SK-N-SH (cell line): Measurements from ENCODE around the gene DEPDC5. TPM values are rescaled to one million over a fixed set of nuclear protein-coding genes. Genes with fewer than 3 reads are reported as not detected.

Experiments used
- CTCF ChIA-PET: fragments of 300-600, 350-600 bp; formaldehyde crosslinking; extraction: SDS; loops from one replicate; lab custom pipeline; 2021; lab: Yijun Ruan, JAX
- POLR2A ChIA-PET: fragments of 350-600 bp; sonication (Branson Sonifier 250); formaldehyde crosslinking; extraction: SDS; loops from one replicate; lab custom pipeline; 2020; ENCODE audit warnings: antibody characterized with exemption, inconsistent platforms; lab: Yijun Ruan, JAX
- DNase-seq: peaks from one replicate; pipeline ENCODE4 v3.0.0; 2012
- H2AFZ ChIP-seq: fragments of 200-600 bp; sonication (generic); 2 replicates; pipeline ENCODE4 v1.8.1; 2016; ENCODE audit warnings: antibody characterized with exemption, mild to moderate bottlenecking, low read depth
- H3F3A ChIP-seq: fragments of 200-600 bp; sonication (generic); replicated peaks from 2 replicates; pipeline ENCODE3; 2016; ENCODE audit warnings: antibody characterized with exemption, mild to moderate bottlenecking; ENCODE audit not compliant: insufficient read depth
- H3K27ac ChIP-seq, 2 experiments: fragments of 200-500 bp in 1 of 2; fragments of 200-600 bp in 1 of 2; sonication (Bioruptor generic) in 1 of 2; sonication (generic), shearing (Covaris generic) in 1 of 2; 2 replicates each; pipeline versions ENCODE4 v1.5.1 to v1.6.1; 2014 to 2016; ENCODE audit warnings: low read depth in 2 of 2, inconsistent platforms in 1 of 2, low read length in 1 of 2, mild to moderate bottlenecking in 1 of 2, mixed read lengths in 1 of 2
- H3K27me3 ChIP-seq: fragments of 200-600 bp; sonication (generic), shearing (Covaris generic); 2 replicates; pipeline ENCODE4 v1.6.1; 2016; ENCODE audit warnings: mixed run types; ENCODE audit not compliant: insufficient read depth
- H3K36me3 ChIP-seq, 2 experiments: fragments of 200-500 bp in 1 of 2; fragments of 200-600 bp in 1 of 2; sonication (Bioruptor generic) in 1 of 2; sonication (generic) in 1 of 2; replicated peaks in 1 of 2; 2 replicates each; pipeline versions ENCODE3 to v1.5.1; 2014 to 2016; ENCODE audit warnings: low read length in 1 of 2, mild to moderate bottlenecking in 1 of 2; ENCODE audit not compliant: insufficient read depth in 2 of 2, control insufficient read depth in 1 of 2
- H3K4me1 ChIP-seq, 2 experiments: fragments of 200-500 bp in 1 of 2; fragments of 200-600 bp in 1 of 2; sonication (Bioruptor generic) in 1 of 2; sonication (generic), shearing (Covaris generic) in 1 of 2; 2 replicates each; pipeline versions ENCODE4 v1.5.1 to v1.6.1; 2014 to 2016; ENCODE audit warnings: low read depth in 1 of 2, low read length in 1 of 2, mixed run types in 1 of 2; ENCODE audit not compliant: insufficient read depth in 2 of 2, control insufficient read depth in 1 of 2
- H3K4me2 ChIP-seq: fragments of 200-600 bp; sonication (generic), shearing (Covaris generic); 2 replicates; pipeline ENCODE4 v1.6.1; 2017; ENCODE audit warnings: mixed run types
- H3K4me3 ChIP-seq, 2 experiments: fragments of 200-500 bp in 1 of 2; fragments of 200-600 bp in 1 of 2; sonication (Bioruptor generic) in 1 of 2; sonication (generic), shearing (Covaris generic) in 1 of 2; 2 replicates each; pipeline versions ENCODE4 v1.5.1 to v1.8.1; 2014 to 2016; ENCODE audit warnings: low read depth in 2 of 2, inconsistent platforms in 1 of 2, low read length in 1 of 2, mild to moderate bottlenecking in 1 of 2, mixed read lengths in 1 of 2, moderate library complexity in 1 of 2
- H3K79me2 ChIP-seq: fragments of 200-600 bp; sonication (generic); 2 replicates; pipeline ENCODE4 v1.8.1; 2017; ENCODE audit warnings: mild to moderate bottlenecking; ENCODE audit not compliant: insufficient read depth
- H3K9ac ChIP-seq: fragments of 200-600 bp; sonication (generic); 2 replicates; pipeline ENCODE4 v1.6.1; 2017; ENCODE audit warnings: mixed run types
- H3K9me2 ChIP-seq: fragments of 200-600 bp; sonication (generic); 2 replicates; pipeline ENCODE4 v1.6.1; 2017; ENCODE audit warnings: mixed run types
- H3K9me3 ChIP-seq: fragments of 200-600 bp; sonication (generic); 2 replicates; pipeline ENCODE4 v1.6.1; 2017; ENCODE audit warnings: mixed run types, mild to moderate bottlenecking, moderate library complexity
- H4K20me1 ChIP-seq: fragments of 200-600 bp; sonication (generic); 2 replicates; pipeline ENCODE4 v1.6.1; 2017; ENCODE audit warnings: mild to moderate bottlenecking, mixed run types; ENCODE audit not compliant: insufficient read depth
- ELF1 ChIP-seq: IDR thresholded peaks from 2 replicates; pipeline ENCODE4 v1.4.0; 2012
- EP300 ChIP-seq, 2 experiments: IDR thresholded peaks; 2 replicates each; pipeline versions ENCODE4 v1.4.0 to v1.6.1; 2012; ENCODE audit warnings: borderline replicate concordance in 1 of 2, low read depth in 1 of 2, low read length in 1 of 2
- FOSL2 ChIP-seq: IDR thresholded peaks from 2 replicates; pipeline ENCODE4 v1.4.0; 2012; ENCODE audit warnings: low read depth, mild to moderate bottlenecking, moderate library complexity, borderline replicate concordance
- JUND ChIP-seq: IDR thresholded peaks from 2 replicates; pipeline ENCODE4 v1.4.0; 2012
- POLR2AphosphoS5 ChIP-seq: IDR thresholded peaks from 2 replicates; pipeline ENCODE4 v1.6.1; 2012; ENCODE audit warnings: low read depth, low read length
- TAF1 ChIP-seq: IDR thresholded peaks from 2 replicates; pipeline ENCODE4 v1.6.1; 2012; ENCODE audit warnings: low read depth, mild to moderate bottlenecking, low read length, moderate library complexity, borderline replicate concordance
- YY1 ChIP-seq: IDR thresholded peaks from 2 replicates; pipeline ENCODE4 v1.4.0; 2012; ENCODE audit warnings: low read depth, mild to moderate bottlenecking
- WGBS: methylation state at CpG from one replicate; pipeline ENCODE4 v1.1.6; 2017; ENCODE audit warnings: low lambda C conversion rate; 5-methylcytosine and 5-hydroxymethylcytosine counted together
- polyA plus RNA-seq, 3 experiments: library from polyadenylated mRNA; depleted of rRNA; stranded (reverse); fragments of >200 nt; gene quantifications; 2 replicates each; pipeline ENCODE4 v1.2.3, GENCODE V29; 2012
- TF ChIP-seq, protein P1 (sequence below): fragments of 150-350 bp; IDR thresholded peaks from 2 replicates; pipeline ENCODE4 v1.6.1; 2016; ENCODE audit warnings: mild to moderate bottlenecking, low read depth, low read length
- TF ChIP-seq, protein P2 (sequence below): IDR thresholded peaks from 2 replicates; pipeline ENCODE4 v1.6.1; 2012; ENCODE audit warnings: mild to moderate bottlenecking, low read depth, low read length, moderate library complexity
- TF ChIP-seq, protein P3 (sequence below): IDR thresholded peaks from 2 replicates; pipeline ENCODE4; 2012
- TF ChIP-seq, protein P4 (sequence below): IDR thresholded peaks from 2 replicates; pipeline ENCODE4 v1.4.0; 2012; ENCODE audit warnings: low read depth
- TF ChIP-seq, protein P5 (sequence below): fragments of 150-350 bp; IDR thresholded peaks from 2 replicates; pipeline ENCODE4 v1.6.1; 2017; ENCODE audit warnings: antibody characterized with exemption, low read length, low read depth, borderline replicate concordance

Gene DEPDC5
- polyA plus RNA-seq, 1 of the 3 experiments (the other 2 are of a cell fraction) = 7.8 TPM

DNA sequence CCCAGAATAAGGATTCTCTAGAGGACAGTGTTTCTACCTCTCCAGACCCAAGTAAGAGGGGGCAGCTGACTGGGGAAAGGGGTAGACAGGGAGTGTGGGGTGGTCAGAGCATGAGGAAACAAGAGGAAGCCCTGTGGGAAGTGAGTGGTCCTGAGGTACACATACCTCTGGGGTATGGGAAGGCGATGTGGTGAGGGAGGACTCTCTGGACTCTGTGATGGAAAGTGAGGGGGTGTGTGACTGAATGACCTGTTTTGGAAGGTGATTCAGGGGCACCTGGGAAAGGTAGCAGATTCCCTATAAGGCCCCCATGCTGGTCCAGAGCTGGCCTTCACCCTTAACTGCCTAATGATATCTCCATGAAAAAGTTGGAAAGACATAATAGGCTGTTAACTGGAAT, 80.1 kb downstream of the DEPDC5 start:
- Histone ChIP-seq H4K20me1 (no peaks in the 10 kb centered on the region), H3K36me3 (peaks cover 15 to 29% of the 10 kb centered on the region in 2 experiments), H3K9me3 (no peaks in the 10 kb centered on the region), H3K9ac (no peak overlapping the region), H3K27ac (no peak overlapping the region), H3K4me1 (peaks cover 4 to 13% of the 10 kb centered on the region in 2 experiments), H3K4me2 (no peak overlapping the region), H3K27me3 (no peaks in the 10 kb centered on the region), H3K4me3 (no peak overlapping the region), H3K9me2 (no peaks in the 10 kb centered on the region), H2AFZ (no peak overlapping the region), H3F3A (peaks cover 23% of the 10 kb centered on the region), H3K79me2 (no peaks in the 10 kb centered on the region)
- 100% methylated on average over 1 of the region's 1 CpG for WGBS
- no peak for DNase-seq
- POLR2A ChIA-PET = no interaction called here
- no peak for TF ChIP-seq POLR2AphosphoS5
- TF ChIP-seq, protein P1, sequence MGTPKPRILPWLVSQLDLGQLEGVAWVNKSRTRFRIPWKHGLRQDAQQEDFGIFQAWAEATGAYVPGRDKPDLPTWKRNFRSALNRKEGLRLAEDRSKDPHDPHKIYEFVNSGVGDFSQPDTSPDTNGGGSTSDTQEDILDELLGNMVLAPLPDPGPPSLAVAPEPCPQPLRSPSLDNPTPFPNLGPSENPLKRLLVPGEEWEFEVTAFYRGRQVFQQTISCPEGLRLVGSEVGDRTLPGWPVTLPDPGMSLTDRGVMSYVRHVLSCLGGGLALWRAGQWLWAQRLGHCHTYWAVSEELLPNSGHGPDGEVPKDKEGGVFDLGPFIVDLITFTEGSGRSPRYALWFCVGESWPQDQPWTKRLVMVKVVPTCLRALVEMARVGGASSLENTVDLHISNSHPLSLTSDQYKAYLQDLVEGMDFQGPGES = no peak
- TF ChIP-seq, protein P2, sequence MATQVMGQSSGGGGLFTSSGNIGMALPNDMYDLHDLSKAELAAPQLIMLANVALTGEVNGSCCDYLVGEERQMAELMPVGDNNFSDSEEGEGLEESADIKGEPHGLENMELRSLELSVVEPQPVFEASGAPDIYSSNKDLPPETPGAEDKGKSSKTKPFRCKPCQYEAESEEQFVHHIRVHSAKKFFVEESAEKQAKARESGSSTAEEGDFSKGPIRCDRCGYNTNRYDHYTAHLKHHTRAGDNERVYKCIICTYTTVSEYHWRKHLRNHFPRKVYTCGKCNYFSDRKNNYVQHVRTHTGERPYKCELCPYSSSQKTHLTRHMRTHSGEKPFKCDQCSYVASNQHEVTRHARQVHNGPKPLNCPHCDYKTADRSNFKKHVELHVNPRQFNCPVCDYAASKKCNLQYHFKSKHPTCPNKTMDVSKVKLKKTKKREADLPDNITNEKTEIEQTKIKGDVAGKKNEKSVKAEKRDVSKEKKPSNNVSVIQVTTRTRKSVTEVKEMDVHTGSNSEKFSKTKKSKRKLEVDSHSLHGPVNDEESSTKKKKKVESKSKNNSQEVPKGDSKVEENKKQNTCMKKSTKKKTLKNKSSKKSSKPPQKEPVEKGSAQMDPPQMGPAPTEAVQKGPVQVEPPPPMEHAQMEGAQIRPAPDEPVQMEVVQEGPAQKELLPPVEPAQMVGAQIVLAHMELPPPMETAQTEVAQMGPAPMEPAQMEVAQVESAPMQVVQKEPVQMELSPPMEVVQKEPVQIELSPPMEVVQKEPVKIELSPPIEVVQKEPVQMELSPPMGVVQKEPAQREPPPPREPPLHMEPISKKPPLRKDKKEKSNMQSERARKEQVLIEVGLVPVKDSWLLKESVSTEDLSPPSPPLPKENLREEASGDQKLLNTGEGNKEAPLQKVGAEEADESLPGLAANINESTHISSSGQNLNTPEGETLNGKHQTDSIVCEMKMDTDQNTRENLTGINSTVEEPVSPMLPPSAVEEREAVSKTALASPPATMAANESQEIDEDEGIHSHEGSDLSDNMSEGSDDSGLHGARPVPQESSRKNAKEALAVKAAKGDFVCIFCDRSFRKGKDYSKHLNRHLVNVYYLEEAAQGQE = no peak
- no peak for TF ChIP-seq JUND
- TF ChIP-seq TAF1 = no peak
- TF ChIP-seq, protein P3, sequence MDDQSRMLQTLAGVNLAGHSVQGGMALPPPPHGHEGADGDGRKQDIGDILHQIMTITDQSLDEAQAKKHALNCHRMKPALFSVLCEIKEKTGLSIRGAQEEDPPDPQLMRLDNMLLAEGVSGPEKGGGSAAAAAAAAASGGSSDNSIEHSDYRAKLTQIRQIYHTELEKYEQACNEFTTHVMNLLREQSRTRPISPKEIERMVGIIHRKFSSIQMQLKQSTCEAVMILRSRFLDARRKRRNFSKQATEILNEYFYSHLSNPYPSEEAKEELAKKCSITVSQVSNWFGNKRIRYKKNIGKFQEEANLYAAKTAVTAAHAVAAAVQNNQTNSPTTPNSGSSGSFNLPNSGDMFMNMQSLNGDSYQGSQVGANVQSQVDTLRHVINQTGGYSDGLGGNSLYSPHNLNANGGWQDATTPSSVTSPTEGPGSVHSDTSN = no peak
- no peak for TF ChIP-seq FOSL2
- no peak for TF ChIP-seq YY1
- no peak for TF ChIP-seq EP300 (IDR thresholded peaks at IDR 0.05; ENCODE audit: borderline replicate concordance in 1 of 2, low read depth in 1 of 2, low read length in 1 of 2)
- no peak for TF ChIP-seq ELF1
- TF ChIP-seq, protein P4, sequence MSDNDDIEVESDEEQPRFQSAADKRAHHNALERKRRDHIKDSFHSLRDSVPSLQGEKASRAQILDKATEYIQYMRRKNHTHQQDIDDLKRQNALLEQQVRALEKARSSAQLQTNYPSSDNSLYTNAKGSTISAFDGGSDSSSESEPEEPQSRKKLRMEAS = no peak
- TF ChIP-seq, protein P5, sequence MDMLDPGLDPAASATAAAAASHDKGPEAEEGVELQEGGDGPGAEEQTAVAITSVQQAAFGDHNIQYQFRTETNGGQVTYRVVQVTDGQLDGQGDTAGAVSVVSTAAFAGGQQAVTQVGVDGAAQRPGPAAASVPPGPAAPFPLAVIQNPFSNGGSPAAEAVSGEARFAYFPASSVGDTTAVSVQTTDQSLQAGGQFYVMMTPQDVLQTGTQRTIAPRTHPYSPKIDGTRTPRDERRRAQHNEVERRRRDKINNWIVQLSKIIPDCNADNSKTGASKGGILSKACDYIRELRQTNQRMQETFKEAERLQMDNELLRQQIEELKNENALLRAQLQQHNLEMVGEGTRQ = no peak
- CTCF ChIA-PET = interaction anchor here (1.2 to 1.3 kb wide), 3 partner anchors 47 to 136 kb away, joined by 3 to 5 read pairs (median 3); no protein-coding TSS in a partner anchor
